Fibroblast of villous mesenchyme (primary cell): ENCODE data around the gene LRFN2. TPM values are rescaled to one million over a fixed set of nuclear protein-coding genes. Genes with fewer than 3 reads are reported as not detected.

ENCODE experiments used
- DNase-seq: peaks from one replicate; pipeline ENCODE4 v3.0.0-alpha.2; 2010; ENCODE audit warnings: low read depth
- H3K4me3 ChIP-seq: 2 replicates; pipeline ENCODE4 v1.5.1; 2011; ENCODE audit warnings: low read depth, mild to moderate bottlenecking, low read length
- CTCF ChIP-seq: IDR thresholded peaks from 2 replicates; pipeline ENCODE4 v1.5.1; 2012; ENCODE audit warnings: low read depth, mild to moderate bottlenecking, low read length; ENCODE audit not compliant: insufficient read depth
- total RNA-seq: library from RNA; depleted of rRNA; stranded (reverse); fragments of >200 nt; gene quantifications from 2 replicates; pipeline ENCODE4 v1.2.3, GENCODE V29; 2012

Gene LRFN2
- total RNA-seq, 1 donor: not detected

- H3K4me3 ChIP-seq: no peak overlapping the region
- no peak for DNase-seq
Observed at GRCh38 chr6:40584741-40585140, 2.4 kb downstream of the LRFN2 start.

DNA sequence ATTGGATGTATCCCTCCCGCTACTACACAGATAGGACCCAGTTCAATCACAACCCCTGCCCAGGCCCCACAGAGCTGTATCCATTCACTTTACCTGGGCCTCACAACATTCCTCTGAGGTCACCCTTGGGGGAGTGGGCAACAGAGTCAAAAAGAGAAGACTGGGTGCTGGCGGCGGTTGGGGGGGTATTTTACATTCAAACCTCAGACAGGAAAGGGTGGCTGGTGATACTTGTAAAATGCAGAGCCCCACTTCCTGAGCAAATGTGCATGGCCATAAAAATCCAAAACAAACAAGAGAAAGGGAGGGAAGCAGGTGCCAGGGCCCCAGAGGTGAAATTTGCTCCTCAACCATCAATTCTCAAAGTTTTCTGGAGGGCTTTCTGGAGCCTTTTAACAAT is 3.5 kb downstream of the LRFN2 start:
- DNase-seq: no peak
- no peak for TF ChIP-seq CTCF
- H3K4me3 ChIP-seq: no peak overlapping the region

More at GRCh38 chr6:40584741-40585140, 2.4 kb downstream of the LRFN2 start:
- no peak for TF ChIP-seq CTCF

DNA sequence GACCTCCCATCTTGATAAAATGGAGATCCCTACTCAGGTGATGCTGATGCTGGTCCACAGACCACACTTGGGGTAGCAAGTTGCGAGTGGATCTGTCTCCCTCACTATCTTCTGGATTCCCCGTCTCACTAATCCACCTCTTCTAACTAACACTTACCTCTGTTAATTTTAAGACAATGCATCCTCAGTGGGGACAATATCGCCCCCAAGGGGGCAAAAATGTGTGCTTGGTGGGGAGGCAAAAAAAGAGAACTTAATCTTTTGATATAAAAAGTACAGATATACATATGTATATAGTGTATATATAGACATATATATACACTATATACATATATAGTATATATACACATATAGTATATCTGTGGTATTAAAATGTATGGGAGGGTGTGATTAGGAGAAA is 4.3 kb downstream of the LRFN2 start:
- H3K4me3 ChIP-seq: no peak overlapping the region
- no peak for DNase-seq
- TF ChIP-seq CTCF: no peak

GRCh38 chr6:40579101-40579500 is 8.1 kb downstream of the LRFN2 start:
- no peak for TF ChIP-seq CTCF
- DNase-seq: no peak
- H3K4me3 ChIP-seq: no peak overlapping the region

- H3K4me3 ChIP-seq: no peak overlapping the region
- TF ChIP-seq CTCF: peak; percentile 8
- no peak for DNase-seq
Observed at GRCh38 chr6:40577672-40578071, 9.5 kb downstream of the LRFN2 start.

GRCh38 chr6:40573221-40573620 is 13.9 kb downstream of the LRFN2 start:
- DNase-seq: no peak
- no peak for TF ChIP-seq CTCF

GRCh38 chr6:40569162-40569910 is 17.8 kb downstream of the LRFN2 start:
- TF ChIP-seq CTCF: no peak
- no peak overlapping the region for H3K4me3 ChIP-seq
- DNase-seq: no peak

More at GRCh38 chr6:40573221-40573620, 13.9 kb downstream of the LRFN2 start:
- no peak overlapping the region for H3K4me3 ChIP-seq
